Measurements from ENCODE around the gene GANC. TPM values are rescaled to one million over a fixed set of nuclear protein-coding genes. Genes with fewer than 3 reads are reported as not detected.

Gene GANC
- polyA plus RNA-seq, 3 donors = 14.5 to 24.4 (median 21.1) TPM

GRCh38 chr15:42404461-42405235 is 131.6 kb downstream of the GANC start:
- Mint-ChIP-seq H3K4me3 (no peak overlapping the region), H3K27me3 (ENCODE audit: low read depth in 3 of 3) (peaks cover 0 to 2% (median 1%) of the 10 kb centered on the region in 3 donors), H3K4me1 (peaks cover 20% of the 10 kb centered on the region), H3K9me3 (no peaks in the 10 kb centered on the region), H3K36me3 (peaks cover 47 to 59% of the 10 kb centered on the region in 2 donors), H3K27ac (peak overlapping the region in 1 of 7 donors; percentile 37)
- Histone ChIP-seq H3K27me3 (ENCODE audit: control insufficient read depth in 2 of 2, insufficient read depth in 2 of 2, low read length in 2 of 2) (no peaks in the 10 kb centered on the region), H3K79me2 (ENCODE audit: insufficient read depth, low read length) (no peaks in the 10 kb centered on the region), H3K27ac (ENCODE audit: low read depth in 1 of 2, low read length in 2 of 2) (no peak overlapping the region), H3K4me2 (replicated peaks; ENCODE audit: extremely low read depth, low read length, poor library complexity, severe bottlenecking) (no peak overlapping the region), H3K9me3 (replicated peaks in 1 of 2; ENCODE audit: control insufficient read depth in 1 of 2, insufficient read depth in 1 of 2, low read length in 2 of 2) (no peaks in the 10 kb centered on the region), H3K9ac (ENCODE audit: insufficient read depth, low read length, poor library complexity, severe bottlenecking) (no peak overlapping the region), H2AFZ (ENCODE audit: insufficient read depth, low read depth, low read length, poor library complexity, severe bottlenecking) (no peak overlapping the region), H3K4me1 (ENCODE audit: control insufficient read depth in 1 of 2, insufficient read depth in 2 of 2, low read length in 2 of 2) (peaks cover 8 to 14% of the 10 kb centered on the region in 2 donors), H4K20me1 (ENCODE audit: insufficient read depth, low read length) (peaks cover 19% of the 10 kb centered on the region), H3K4me3 (replicated peaks in 1 of 3; ENCODE audit: low read depth in 2 of 3, low read length in 3 of 3) (no peak overlapping the region), H3K36me3 (replicated peaks in 1 of 2; ENCODE audit: control insufficient read depth in 1 of 2, insufficient read depth in 2 of 2, low read length in 2 of 2) (peaks cover 34 to 74% of the 10 kb centered on the region in 2 donors)
- 94% methylated on average over 11 of the region's 12 CpGs for WGBS (ENCODE audit: insufficient coverage)
- DNase-seq = no peak
- TF ChIP-seq, protein P1, sequence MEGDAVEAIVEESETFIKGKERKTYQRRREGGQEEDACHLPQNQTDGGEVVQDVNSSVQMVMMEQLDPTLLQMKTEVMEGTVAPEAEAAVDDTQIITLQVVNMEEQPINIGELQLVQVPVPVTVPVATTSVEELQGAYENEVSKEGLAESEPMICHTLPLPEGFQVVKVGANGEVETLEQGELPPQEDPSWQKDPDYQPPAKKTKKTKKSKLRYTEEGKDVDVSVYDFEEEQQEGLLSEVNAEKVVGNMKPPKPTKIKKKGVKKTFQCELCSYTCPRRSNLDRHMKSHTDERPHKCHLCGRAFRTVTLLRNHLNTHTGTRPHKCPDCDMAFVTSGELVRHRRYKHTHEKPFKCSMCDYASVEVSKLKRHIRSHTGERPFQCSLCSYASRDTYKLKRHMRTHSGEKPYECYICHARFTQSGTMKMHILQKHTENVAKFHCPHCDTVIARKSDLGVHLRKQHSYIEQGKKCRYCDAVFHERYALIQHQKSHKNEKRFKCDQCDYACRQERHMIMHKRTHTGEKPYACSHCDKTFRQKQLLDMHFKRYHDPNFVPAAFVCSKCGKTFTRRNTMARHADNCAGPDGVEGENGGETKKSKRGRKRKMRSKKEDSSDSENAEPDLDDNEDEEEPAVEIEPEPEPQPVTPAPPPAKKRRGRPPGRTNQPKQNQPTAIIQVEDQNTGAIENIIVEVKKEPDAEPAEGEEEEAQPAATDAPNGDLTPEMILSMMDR (IDR thresholded peaks at IDR 0.05) = no peak
- intact Hi-C loops (cut with micrococcal nuclease) = no loop called here

DNA sequence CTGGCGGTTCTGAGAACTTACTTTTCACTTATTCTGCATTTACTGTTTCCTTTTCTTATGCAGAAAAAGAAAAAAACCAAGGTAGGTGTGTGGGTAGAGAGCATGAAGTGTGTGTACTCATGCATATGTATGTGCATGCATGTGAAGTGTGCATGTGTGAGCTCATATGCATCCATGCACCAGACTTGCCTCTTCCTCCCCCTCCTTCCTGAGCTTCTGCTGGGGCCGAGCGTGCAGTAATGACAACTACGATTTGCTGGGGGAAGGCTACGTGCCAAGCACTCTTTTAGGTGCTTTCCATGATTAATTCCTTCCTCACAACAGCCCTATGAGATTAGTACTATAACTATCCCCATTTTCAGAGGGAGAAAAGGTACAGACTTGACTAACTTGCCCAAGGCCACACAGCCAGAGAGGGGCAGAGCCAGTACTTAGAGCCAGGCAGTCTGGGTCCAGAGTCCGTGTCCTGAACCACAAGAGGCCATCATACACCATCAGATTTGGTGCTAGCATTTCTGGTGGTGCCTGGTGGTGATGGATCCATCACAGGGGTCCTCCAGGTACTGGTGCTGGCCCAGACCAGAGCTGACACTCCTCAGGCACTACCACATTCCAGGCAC is 133.0 kb downstream of the GANC start:
- Histone ChIP-seq H3K9me3 (replicated peaks in 1 of 2; ENCODE audit: control insufficient read depth in 1 of 2, insufficient read depth in 1 of 2, low read length in 2 of 2) (no peaks in the 10 kb centered on the region), H3K4me2 (replicated peaks; ENCODE audit: extremely low read depth, low read length, poor library complexity, severe bottlenecking) (no peak overlapping the region), H3K27me3 (ENCODE audit: control insufficient read depth in 2 of 2, insufficient read depth in 2 of 2, low read length in 2 of 2) (no peaks in the 10 kb centered on the region), H4K20me1 (ENCODE audit: insufficient read depth, low read length) (peaks cover 26% of the 10 kb centered on the region), H3K79me2 (ENCODE audit: insufficient read depth, low read length) (no peaks in the 10 kb centered on the region), H3K9ac (ENCODE audit: insufficient read depth, low read length, poor library complexity, severe bottlenecking) (no peak overlapping the region), H3K36me3 (replicated peaks in 1 of 2; ENCODE audit: control insufficient read depth in 1 of 2, insufficient read depth in 2 of 2, low read length in 2 of 2) (peaks cover 38 to 74% of the 10 kb centered on the region in 2 donors), H3K4me1 (ENCODE audit: control insufficient read depth in 1 of 2, insufficient read depth in 2 of 2, low read length in 2 of 2) (peaks cover 8 to 14% of the 10 kb centered on the region in 2 donors), H3K4me3 (replicated peaks in 1 of 3; ENCODE audit: low read depth in 2 of 3, low read length in 3 of 3) (no peak overlapping the region), H3K27ac (ENCODE audit: low read depth in 1 of 2, low read length in 2 of 2) (no peak overlapping the region), H2AFZ (ENCODE audit: insufficient read depth, low read depth, low read length, poor library complexity, severe bottlenecking) (no peak overlapping the region)
- Mint-ChIP-seq H3K27me3 (ENCODE audit: low read depth in 3 of 3) (peaks cover 0 to 2% (median 1%) of the 10 kb centered on the region in 3 donors), H3K36me3 (peaks cover 45 to 59% of the 10 kb centered on the region in 2 donors), H3K27ac (peak overlapping the region in 1 of 7 donors; percentile 15), H3K4me1 (peaks cover 19% of the 10 kb centered on the region), H3K9me3 (no peaks in the 10 kb centered on the region), H3K4me3 (no peak overlapping the region)
- TF ChIP-seq, protein P1 (IDR thresholded peaks at IDR 0.05) = no peak
- no peak for DNase-seq
- WGBS (ENCODE audit: insufficient coverage) = 100% methylated on average over 1 of the region's 6 CpGs
- intact Hi-C loops (cut with micrococcal nuclease) = no loop called here

Other genes starting within 250 kb of the GANC start
- not detected for gene PLA2G4D, start 178.6 kb upstream of the GANC start, polyA plus RNA-seq
- not detected for gene PLA2G4F, start 116.6 kb upstream of the GANC start, polyA plus RNA-seq
- 100 to 1,000 TPM in 1 of 3 donors, 10 to 100 TPM in 2; 16.8 to 102 (median 25.8) TPM for gene VPS39, start 64.9 kb upstream of the GANC start, polyA plus RNA-seq
- gene TMEM87A, start 232 bp downstream of the GANC start, polyA plus RNA-seq = 10 to 100 TPM; 24.4 to 49.4 (median 39.3) TPM
- 10 to 100 TPM in 1 of 3 donors, 1 to 10 TPM in 2; 2.9 to 76.5 (median 3.6) TPM for gene CAPN3, start 86.3 kb downstream of the GANC start, polyA plus RNA-seq
- 100 to 1,000 TPM in 1 of 3 donors, 10 to 100 TPM in 2; 29.0 to 121 (median 69.2) TPM for gene ZNF106, start 217.9 kb downstream of the GANC start, polyA plus RNA-seq
- gene SNAP23, start 222.4 kb downstream of the GANC start, polyA plus RNA-seq = 100 to 1,000 TPM; 104 to 198 (median 187) TPM

Measured in CD14-positive monocyte (primary cell).